ENCODE data around the gene EDIL3. TPM values are rescaled to one million over a fixed set of nuclear protein-coding genes. Genes with fewer than 3 reads are reported as not detected.
A peak's percentile ranks its signal among the peaks of the same experiment; 100 is the strongest.

Gene EDIL3
- total RNA-seq, 4 donors from 2014 or later: 2.8 to 20.6 (median 10.2) TPM

- no peak overlapping the region for H3K27ac ChIP-seq
- H3K9me3 ChIP-seq: no peaks in the 10 kb centered on the region
- TF ChIP-seq POLR2A (IDR thresholded peaks at IDR 0.05): no peak
- TF ChIP-seq CTCF (IDR thresholded peaks at IDR 0.05): no peak
- intact Hi-C loops (cut with DNase I): no loop called here
- no peaks in the 10 kb centered on the region for H3K36me3 ChIP-seq
- WGBS, 2 donors: 91 to 94% methylated on average over 1 of the region's 1 CpG
- H3K4me3 ChIP-seq: no peak overlapping the region
- no peak for DNase-seq
- H3K27me3 ChIP-seq: no peaks in the 10 kb centered on the region
- peaks cover 0 to 12% (median 3%) of the 10 kb centered on the region in 3 donors for H3K4me1 ChIP-seq
These were observed 12.7 kb upstream of the EDIL3 start for GRCh38 chr5:84397385-84397784.

DNA sequence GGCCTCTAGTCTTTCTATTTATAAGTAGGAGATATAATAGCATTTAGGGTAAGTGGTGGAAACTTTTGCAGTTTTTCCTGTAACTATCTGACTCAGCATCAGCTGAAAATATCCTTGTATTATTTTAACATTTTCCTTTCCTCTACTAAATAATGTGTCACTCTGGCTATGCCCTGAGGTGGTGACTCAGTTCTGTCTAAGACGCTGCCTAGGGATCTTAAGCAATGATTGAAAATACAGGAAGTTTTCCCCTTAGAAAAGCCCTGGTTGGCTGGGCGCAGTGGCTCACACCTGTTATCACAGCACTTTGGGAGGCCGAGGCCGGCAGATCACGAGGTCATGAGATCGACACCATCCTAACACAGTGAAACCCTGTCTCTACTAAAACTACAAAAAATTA, 9.3 kb upstream of the EDIL3 start:
- 30 to 50% methylated on average over 2 to 3 of the region's 6 CpGs for WGBS, 2 donors
- peaks cover 0 to 12% (median 3%) of the 10 kb centered on the region in 3 donors for H3K4me1 ChIP-seq
- H3K4me3 ChIP-seq: no peak overlapping the region
- intact Hi-C loops (cut with DNase I): no loop called here
- no peaks in the 10 kb centered on the region for H3K9me3 ChIP-seq
- TF ChIP-seq CTCF (IDR thresholded peaks at IDR 0.05): peak in 1 of 6 experiments; percentile 40
- TF ChIP-seq POLR2A (IDR thresholded peaks at IDR 0.05): no peak
- H3K36me3 ChIP-seq: no peaks in the 10 kb centered on the region
- DNase-seq: no peak
- H3K27me3 ChIP-seq: no peaks in the 10 kb centered on the region
- peak overlapping the region in 3 of 4 donors; percentile 20 to 51 (median 40) for H3K27ac ChIP-seq

GRCh38 chr5:84392836-84393235, 8.2 kb upstream of the EDIL3 start:
- TF ChIP-seq POLR2A (IDR thresholded peaks at IDR 0.05): no peak
- TF ChIP-seq CTCF (IDR thresholded peaks at IDR 0.05): no peak
- intact Hi-C loops (cut with DNase I): no loop called here
- Histone ChIP-seq H3K27ac (no peak overlapping the region), H3K4me3 (no peak overlapping the region), H3K36me3 (no peaks in the 10 kb centered on the region), H3K4me1 (peaks cover 0 to 12% (median 3%) of the 10 kb centered on the region in 3 donors), H3K9me3 (no peaks in the 10 kb centered on the region), H3K27me3 (no peaks in the 10 kb centered on the region)
- WGBS, 2 donors: 78 to 89% methylated on average over 2 of the region's 2 CpGs
- DNase-seq: no peak

DNA sequence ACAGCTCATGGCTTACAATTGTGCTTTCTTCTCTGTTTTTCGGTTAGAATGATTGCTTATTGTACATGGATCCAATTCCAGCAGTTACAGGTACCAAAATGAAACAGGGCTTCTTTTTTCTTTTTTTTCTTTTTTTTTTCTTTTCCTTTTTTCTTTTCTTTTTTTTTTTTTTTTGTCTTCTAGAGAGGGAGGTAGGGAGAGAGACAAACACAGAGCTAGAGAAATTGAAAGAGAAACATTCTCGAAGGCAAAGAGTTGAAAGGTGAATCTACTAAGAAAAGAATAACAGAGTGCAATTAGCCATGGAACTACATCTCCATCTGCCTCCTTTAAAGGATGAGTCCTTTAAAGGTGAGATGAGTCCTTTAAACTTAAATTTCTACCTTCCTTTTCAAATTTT, 1.0 kb upstream of the EDIL3 start:
- 30 to 83% methylated on average over 2 of the region's 2 CpGs for WGBS, 2 donors
- H3K9me3 ChIP-seq: no peaks in the 10 kb centered on the region
- no peak for DNase-seq
- TF ChIP-seq POLR2A (IDR thresholded peaks at IDR 0.05) (no peak), CTCF (IDR thresholded peaks at IDR 0.05) (no peak)
- H3K4me1 ChIP-seq: peaks cover 0 to 43% (median 16%) of the 10 kb centered on the region in 3 donors
- peak overlapping the region in 2 of 4 donors; percentile 63 to 71 for H3K4me3 ChIP-seq
- intact Hi-C loops (cut with DNase I): no loop called here
- peak overlapping the region in 2 of 4 donors; percentile 83 to 87 for H3K27ac ChIP-seq
- no peaks in the 10 kb centered on the region for H3K36me3 ChIP-seq
- peaks cover 0 to 29% (median 0%) of the 10 kb centered on the region in 4 donors for H3K27me3 ChIP-seq

DNA sequence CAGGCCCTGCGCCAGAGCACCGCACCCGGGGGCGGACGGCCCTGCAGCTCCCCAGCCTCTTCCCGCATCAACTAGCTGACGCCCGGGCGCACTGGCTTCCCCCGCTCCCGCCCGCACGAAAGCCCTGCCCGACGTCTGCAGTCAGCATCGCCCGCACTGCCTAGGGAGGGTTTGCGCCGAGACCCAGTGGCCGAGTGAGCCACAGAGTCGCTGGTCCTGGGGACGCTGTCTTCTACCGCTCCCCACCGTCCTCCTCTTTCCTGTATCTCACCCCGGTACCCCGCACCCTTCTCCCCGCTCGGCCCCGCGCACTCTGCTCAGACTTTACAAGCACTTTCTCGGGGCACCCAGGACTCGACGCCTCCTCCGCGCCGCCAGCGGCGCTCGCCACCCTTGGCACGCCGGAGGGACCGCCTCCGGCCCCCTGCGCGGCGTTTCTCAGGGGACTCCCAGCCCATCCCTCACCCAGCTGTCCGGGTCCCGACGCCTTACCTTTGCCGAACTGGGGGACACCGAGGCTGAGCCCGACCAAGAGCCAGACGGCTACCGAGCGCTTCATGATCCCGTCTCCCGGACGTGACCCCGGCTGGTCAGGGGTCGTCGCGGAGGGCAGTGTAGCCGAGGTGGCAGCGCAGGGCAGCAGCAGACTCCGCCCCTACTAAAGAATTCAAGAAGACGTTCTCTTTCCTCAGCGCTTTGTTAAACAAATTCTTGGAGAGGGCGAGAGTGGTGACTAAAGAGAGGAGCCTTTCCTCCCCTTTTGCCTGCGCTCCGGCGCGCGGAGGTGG, 670 bp downstream of the EDIL3 start:
- intact Hi-C loops (cut with DNase I): no loop called here
- no peak for DNase-seq
- Histone ChIP-seq H3K27me3 (peaks cover 0 to 29% (median 0%) of the 10 kb centered on the region in 4 donors), H3K4me1 (peaks cover 0 to 43% (median 16%) of the 10 kb centered on the region in 3 donors), H3K36me3 (no peaks in the 10 kb centered on the region), H3K27ac (peak overlapping the region; percentile 78 to 87 (median 82)), H3K4me3 (peak overlapping the region; percentile 63 to 77 (median 70)), H3K9me3 (no peaks in the 10 kb centered on the region)
- TF ChIP-seq POLR2A (IDR thresholded peaks at IDR 0.05) (no peak), CTCF (IDR thresholded peaks at IDR 0.05) (no peak)
- WGBS, 2 donors: 0 to 1% methylated on average over 2 to 23 of the region's 73 CpGs

Data from esophagus squamous epithelium (tissue), 5 donors.